ENCODE data around the gene CDKN2AIP.
"Not testable (repeated sequence)": the region's sequence is repeated elsewhere in the genome, so short reads cannot be mapped to it uniquely, and the experiment has no call there.

Gene CDKN2AIP

GRCh38 chr4:183455431-183456195, 11.2 kb downstream of the CDKN2AIP start:
- DNase-seq, result no peak

DNA sequence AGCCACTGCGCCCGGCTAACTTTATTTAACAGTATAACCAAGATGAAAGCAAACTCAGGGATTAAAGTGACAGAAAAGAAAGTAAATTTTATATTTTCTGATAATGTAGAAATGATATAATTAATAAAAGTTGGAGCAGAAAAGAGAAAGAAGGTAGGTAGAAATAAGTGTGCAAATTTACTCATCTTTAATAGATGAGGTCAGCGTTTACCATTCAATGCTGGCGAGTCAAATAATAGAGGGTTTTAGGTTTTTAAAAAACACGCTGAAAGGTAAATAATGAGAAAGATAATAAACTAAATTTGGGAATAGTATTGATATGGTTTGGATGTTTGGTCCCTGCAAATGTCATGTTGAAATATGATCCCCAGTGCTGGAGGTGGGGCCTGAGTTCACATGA, 13.6 kb downstream of the CDKN2AIP start:
- no peak for DNase-seq

GRCh38 chr4:183463903-183464619, 19.6 kb downstream of the CDKN2AIP start:
- DNase-seq, result not testable (repeated sequence)

- not testable (repeated sequence) for DNase-seq
Observed at GRCh38 chr4:183465879-183466278, 21.4 kb downstream of the CDKN2AIP start.

- DNase-seq, result no peak
Observed at GRCh38 chr4:183467246-183467645, 22.8 kb downstream of the CDKN2AIP start.

GRCh38 chr4:183468210-183469095, 24.0 kb downstream of the CDKN2AIP start:
- DNase-seq, result no peak

- DNase-seq, result no peak
Observed at GRCh38 chr4:183469285-183469684, 24.8 kb downstream of the CDKN2AIP start.

- no peak for DNase-seq
Observed at GRCh38 chr4:183469936-183470335, 25.5 kb downstream of the CDKN2AIP start.

DNA sequence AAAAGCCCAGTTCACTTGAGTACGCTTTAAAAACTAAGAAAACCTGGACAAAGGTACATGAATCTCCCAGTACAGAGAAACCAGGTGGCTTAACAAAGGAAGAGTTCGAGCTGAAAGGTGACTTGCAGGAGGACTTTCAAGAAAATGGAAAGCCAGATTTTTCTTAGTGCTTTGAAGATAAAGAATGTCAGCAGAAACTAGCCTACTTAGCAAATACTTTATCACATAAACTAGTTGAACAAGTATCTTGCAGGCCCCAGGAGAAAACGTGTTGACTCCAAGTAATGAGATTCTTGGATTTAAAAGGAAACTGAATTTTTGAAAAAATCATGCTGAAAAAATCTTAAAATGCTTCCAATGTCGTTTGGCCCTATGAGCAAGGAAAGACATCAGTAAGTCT, 26.4 kb downstream of the CDKN2AIP start:
- DNase-seq, result no peak

GRCh38 chr4:183471946-183472708, 27.7 kb downstream of the CDKN2AIP start:
- DNase-seq, result peak; percentile 76

GRCh38 chr4:183478123-183478522, 33.7 kb downstream of the CDKN2AIP start:
- no peak for DNase-seq

GRCh38 chr4:183478926-183479325, 34.5 kb downstream of the CDKN2AIP start:
- no peak for DNase-seq

GRCh38 chr4:183482515-183483095, 38.2 kb downstream of the CDKN2AIP start:
- DNase-seq, result not testable (repeated sequence)

DNA sequence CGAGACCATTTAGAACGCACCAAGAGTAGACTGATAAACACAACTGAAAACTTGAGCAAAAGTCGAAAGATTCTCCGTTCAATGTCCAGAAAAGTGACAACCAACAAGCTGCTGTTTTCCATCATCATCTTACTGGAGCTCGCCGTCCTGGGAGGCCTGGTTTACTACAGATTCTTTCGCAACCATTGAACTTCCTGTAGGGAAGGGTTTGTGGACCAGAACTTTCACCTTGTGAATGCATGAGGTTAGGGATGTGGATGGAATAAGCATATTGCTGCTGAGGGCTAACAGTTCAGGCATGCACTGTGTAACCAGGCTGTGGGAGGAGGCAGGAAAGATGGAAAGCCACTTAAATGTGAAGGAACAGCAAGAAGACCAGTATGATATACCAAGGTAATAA, 39.6 kb downstream of the CDKN2AIP start:
- no peak for DNase-seq

DNA sequence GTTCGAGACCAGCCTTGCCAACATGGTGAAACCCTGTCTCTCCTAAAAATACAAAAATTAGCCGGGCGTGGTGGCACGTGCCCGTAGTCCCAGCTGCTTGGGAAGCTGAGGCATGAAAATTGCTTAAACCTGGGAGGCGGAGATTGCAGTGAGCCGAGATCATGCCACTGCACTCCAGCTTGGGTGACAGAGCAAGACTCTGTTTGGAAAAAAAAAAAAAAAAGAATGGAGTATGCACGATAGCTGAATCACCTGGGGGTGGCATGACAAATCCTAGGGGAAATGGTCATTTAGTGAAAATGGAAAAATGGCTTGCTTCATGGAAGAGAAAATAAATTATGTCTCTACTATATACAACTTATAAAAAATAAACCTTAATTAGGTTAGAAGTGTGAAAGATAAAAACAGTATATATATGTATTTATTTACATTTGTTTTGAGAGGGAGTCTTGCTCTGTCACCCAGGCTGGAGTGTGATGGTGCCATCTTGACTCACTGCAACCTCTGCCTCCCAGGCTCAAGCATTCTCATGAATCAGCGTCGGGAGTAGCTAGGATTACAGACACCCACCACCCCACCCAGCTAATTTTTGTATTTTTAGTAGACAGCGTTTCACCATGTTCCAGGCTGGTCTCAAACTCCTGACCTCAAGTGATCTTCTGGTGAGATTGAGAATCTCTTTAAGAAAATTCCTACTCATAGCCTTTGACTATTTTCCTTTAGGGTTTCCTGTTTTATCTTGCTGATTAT, 41.1 kb downstream of the CDKN2AIP start:
- DNase-seq, result no peak

DNA sequence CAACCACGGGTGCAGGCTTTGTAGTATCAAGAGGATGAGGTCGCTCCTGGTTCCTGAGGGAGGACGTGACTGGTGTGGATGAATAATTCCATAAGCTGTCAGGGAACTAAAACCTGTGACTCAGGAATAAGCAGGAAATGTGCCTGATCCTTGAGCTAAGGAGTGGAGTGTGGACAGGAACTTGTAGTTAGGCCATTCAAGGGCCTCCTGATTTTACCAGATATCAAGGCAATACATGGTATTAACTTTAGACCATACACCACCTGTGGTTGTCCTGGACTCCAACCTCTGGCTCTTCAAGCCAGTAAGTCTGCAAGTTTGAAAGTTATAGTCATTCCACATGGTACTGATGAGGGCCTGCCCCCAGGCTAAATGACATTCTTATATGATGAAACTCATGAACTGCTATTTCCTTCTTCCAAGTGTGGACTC, 48.4 kb downstream of the CDKN2AIP start:
- no peak for DNase-seq

GRCh38 chr4:183493246-183493645, 48.8 kb downstream of the CDKN2AIP start:
- no peak for DNase-seq

DNA sequence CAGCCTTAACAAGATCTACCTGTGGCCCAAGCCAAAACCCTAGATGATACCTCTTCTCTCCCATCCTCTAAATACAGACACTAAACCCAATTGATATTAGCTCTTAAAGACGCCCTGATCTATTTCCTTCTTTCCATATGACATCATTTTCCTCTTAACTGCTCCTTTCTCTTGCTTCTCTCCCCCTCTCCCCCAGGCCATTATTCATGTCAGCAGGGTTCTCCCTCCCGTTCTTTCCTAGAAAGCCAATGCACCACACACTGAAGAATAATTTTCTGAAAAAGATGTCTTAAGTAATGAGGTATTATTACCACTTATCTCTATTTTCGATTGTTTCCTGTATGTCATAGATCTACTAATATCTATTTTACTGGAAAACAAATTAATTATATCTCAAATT, 50.7 kb downstream of the CDKN2AIP start:
- DNase-seq, result no peak

Data from RPMI8226 (cell line).